ENCODE measurements around the gene RNPEP.

The RNPEP gene

GRCh38 chr1:201966171-201966570, 16.3 kb upstream of the RNPEP start:
- TF ChIP-seq, protein P1, sequence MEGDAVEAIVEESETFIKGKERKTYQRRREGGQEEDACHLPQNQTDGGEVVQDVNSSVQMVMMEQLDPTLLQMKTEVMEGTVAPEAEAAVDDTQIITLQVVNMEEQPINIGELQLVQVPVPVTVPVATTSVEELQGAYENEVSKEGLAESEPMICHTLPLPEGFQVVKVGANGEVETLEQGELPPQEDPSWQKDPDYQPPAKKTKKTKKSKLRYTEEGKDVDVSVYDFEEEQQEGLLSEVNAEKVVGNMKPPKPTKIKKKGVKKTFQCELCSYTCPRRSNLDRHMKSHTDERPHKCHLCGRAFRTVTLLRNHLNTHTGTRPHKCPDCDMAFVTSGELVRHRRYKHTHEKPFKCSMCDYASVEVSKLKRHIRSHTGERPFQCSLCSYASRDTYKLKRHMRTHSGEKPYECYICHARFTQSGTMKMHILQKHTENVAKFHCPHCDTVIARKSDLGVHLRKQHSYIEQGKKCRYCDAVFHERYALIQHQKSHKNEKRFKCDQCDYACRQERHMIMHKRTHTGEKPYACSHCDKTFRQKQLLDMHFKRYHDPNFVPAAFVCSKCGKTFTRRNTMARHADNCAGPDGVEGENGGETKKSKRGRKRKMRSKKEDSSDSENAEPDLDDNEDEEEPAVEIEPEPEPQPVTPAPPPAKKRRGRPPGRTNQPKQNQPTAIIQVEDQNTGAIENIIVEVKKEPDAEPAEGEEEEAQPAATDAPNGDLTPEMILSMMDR (IDR thresholded peaks at IDR 0.05) = no peak

GRCh38 chr1:201968202-201968925, 14.1 kb upstream of the RNPEP start:
- TF ChIP-seq, protein P1 (IDR thresholded peaks at IDR 0.05) = no peak

GRCh38 chr1:201970334-201971159, 11.9 kb upstream of the RNPEP start:
- TF ChIP-seq, protein P1 (IDR thresholded peaks at IDR 0.05) = no peak

- TF ChIP-seq, protein P1 (IDR thresholded peaks at IDR 0.05) = no peak
These were observed 296 bp upstream of the RNPEP start for GRCh38 chr1:201982082-201982622.

- TF ChIP-seq, protein P1 (IDR thresholded peaks at IDR 0.05) = no peak
These were observed 945 bp downstream of the RNPEP start for GRCh38 chr1:201983380-201983805.

GRCh38 chr1:201984446-201984845, 2.0 kb downstream of the RNPEP start:
- TF ChIP-seq, protein P1 (IDR thresholded peaks at IDR 0.05) = no peak

GRCh38 chr1:201985355-201985754, 2.9 kb downstream of the RNPEP start:
- TF ChIP-seq, protein P1 (IDR thresholded peaks at IDR 0.05) = no peak
